Lower lobe of right lung (tissue), 2 donors: Measurements from ENCODE around the gene ERAP2. TPM values are rescaled to one million over a fixed set of nuclear protein-coding genes. Genes with fewer than 3 reads are reported as not detected.

ENCODE experiments used
- ATAC-seq, 2 donors: fragments of 200-7000 bp; cut with Tn5 transposase; one replicate each; pipeline ENCODE4 v1.9.1; 2020 to 2022; ENCODE audit warnings: mild to moderate bottlenecking in 2 of 2, moderate library complexity in 2 of 2
- DNase-seq: peaks from one replicate; pipeline ENCODE4 v3.0.0-alpha.2; 2020
- H3K27ac ChIP-seq: fragments of 200-600 bp; one replicate; pipeline ENCODE4 v1.8.0; 2022
- H3K27me3 ChIP-seq: fragments of 200-600 bp; one replicate; pipeline ENCODE4 v1.8.0; 2022; ENCODE audit warnings: low read depth
- H3K36me3 ChIP-seq: fragments of 200-600 bp; one replicate; pipeline ENCODE4 v1.8.0; 2022; ENCODE audit warnings: mild to moderate bottlenecking
- H3K4me1 ChIP-seq: fragments of 200-600 bp; one replicate; pipeline ENCODE4 v1.8.0; 2022
- H3K4me3 ChIP-seq: fragments of 200-600 bp; one replicate; pipeline ENCODE4 v1.8.0; 2022; ENCODE audit warnings: mild to moderate bottlenecking
- H3K9me3 ChIP-seq: fragments of 200-600 bp; one replicate; pipeline ENCODE4 v1.8.0; 2022
- CTCF ChIP-seq: fragments of 200-600 bp; IDR thresholded peaks from one replicate; pipeline ENCODE4 v1.8.0; 2022; ENCODE audit warnings: antibody characterized with exemption, mild to moderate bottlenecking
- intact Hi-C: fragments of 100-400 bp; cut with DNase I; formaldehyde crosslinking; loops from one replicate; pipeline ENCODE4 v1.11.0; 2022
- total RNA-seq: library from RNA; stranded (reverse); fragmentation: NEBNext Ultra II Directional; extraction: Animal tissue kit (Norgen Biotek cat#: 25700); gene quantifications from one replicate; pipeline ENCODE4 v1.2.1, GENCODE V29; 2021
- donor health status: DM: no; HTN: yes; CAD: no; lungs with severe emphysema.

Gene ERAP2
- total RNA-seq, 1 donor from 2014 or later, result 32.1 TPM

GRCh38 chr5:96958977-96959376 is 82.7 kb downstream of the ERAP2 start:
- Histone ChIP-seq H3K36me3 (no peaks in the 10 kb centered on the region), H3K4me3 (peak overlapping the region; percentile 9), H3K4me1 (peaks cover 31% of the 10 kb centered on the region), H3K9me3 (no peaks in the 10 kb centered on the region), H3K27ac (no peak overlapping the region), H3K27me3 (no peaks in the 10 kb centered on the region)
- intact Hi-C loops, result no loop called here
- no peak for ATAC-seq
- DNase-seq, result no peak
- no peak for TF ChIP-seq CTCF

DNA sequence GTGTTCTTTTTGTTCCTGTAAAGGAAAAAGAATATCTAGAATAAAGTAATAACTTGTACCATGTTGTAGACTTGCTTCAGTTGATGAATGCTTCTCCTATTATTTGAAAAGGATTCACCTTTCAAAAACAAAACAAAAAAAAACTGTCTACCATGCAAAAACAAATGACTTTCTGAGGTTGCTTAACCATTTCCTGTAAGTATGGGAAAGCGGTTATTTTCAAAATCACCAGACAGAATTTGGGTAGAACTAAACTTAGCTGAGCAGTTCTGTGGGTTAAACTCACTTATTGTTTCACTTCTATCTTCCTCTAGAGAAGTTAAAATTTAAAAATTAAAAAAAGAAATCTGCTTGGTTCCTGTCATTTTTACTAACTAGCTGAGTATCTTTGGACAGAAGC is 84.8 kb downstream of the ERAP2 start:
- DNase-seq, result no peak
- no peak overlapping the region for H3K27ac ChIP-seq

DNA sequence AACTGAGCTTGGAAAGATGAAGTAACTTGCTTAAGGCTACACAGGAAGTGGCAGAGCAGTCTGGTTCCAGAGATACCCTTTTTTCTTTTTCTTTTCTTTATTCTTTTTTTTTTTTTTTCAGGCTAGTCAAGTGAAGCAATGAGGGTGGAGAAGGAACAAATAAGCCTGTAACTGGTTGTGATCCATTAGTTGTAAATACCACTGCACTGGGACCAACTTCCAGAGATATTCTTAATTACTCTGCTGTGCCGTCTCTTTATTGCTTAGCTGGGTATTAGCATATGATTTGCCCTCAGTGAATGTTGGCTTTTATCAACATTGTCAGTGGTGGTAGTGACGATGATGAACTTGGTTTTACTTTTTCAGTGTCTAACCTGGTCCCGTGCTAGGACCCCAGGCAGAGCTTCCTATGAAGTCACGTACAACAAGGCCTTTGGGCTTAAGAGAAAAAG is 86.3 kb downstream of the ERAP2 start:
- no peaks in the 10 kb centered on the region for H3K36me3 ChIP-seq
- no peak for TF ChIP-seq CTCF
- DNase-seq, result no peak
- H3K4me3 ChIP-seq, result no peak overlapping the region
- peaks cover 31% of the 10 kb centered on the region for H3K4me1 ChIP-seq
- intact Hi-C loops, result no loop called here
- H3K27ac ChIP-seq, result no peak overlapping the region
- H3K27me3 ChIP-seq, result no peaks in the 10 kb centered on the region
- no peak for ATAC-seq
- H3K9me3 ChIP-seq, result no peaks in the 10 kb centered on the region

More for the DNA sequence above, 84.8 kb downstream of the ERAP2 start:
- Histone ChIP-seq H3K9me3 (no peaks in the 10 kb centered on the region), H3K4me3 (no peak overlapping the region), H3K27me3 (no peaks in the 10 kb centered on the region), H3K4me1 (peaks cover 31% of the 10 kb centered on the region), H3K36me3 (no peaks in the 10 kb centered on the region)
- intact Hi-C loops, result no loop called here
- TF ChIP-seq CTCF, result no peak
- ATAC-seq, result no peak

DNA sequence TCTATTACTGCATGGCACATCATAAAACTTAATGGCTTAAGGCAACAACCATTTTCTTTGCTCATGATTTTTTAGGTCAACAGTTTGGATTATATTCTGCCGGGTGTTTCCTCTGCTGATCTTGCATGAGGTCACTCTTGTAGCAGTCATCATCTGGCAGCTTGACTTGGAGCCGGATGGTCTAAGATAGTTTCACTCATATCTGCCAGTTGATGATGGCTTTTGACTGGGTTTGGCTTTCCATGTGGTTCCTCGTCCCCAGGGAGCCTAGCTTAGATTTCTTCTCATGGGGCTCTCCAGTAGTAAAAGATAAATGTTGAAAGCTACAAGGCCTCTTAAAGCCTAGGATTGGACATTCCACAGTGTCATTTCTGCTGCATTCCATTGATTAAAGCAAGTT is 87.0 kb downstream of the ERAP2 start:
- Histone ChIP-seq H3K36me3 (no peaks in the 10 kb centered on the region), H3K27ac (peak overlapping the region; percentile 1), H3K4me3 (no peak overlapping the region), H3K9me3 (no peaks in the 10 kb centered on the region), H3K4me1 (peaks cover 35% of the 10 kb centered on the region), H3K27me3 (no peaks in the 10 kb centered on the region)
- intact Hi-C loops, result no loop called here
- no peak for TF ChIP-seq CTCF
- peak in 1 of 2 donors; percentile 69 for ATAC-seq
- DNase-seq, result no peak

- Histone ChIP-seq H3K4me1 (peaks cover 43% of the 10 kb centered on the region), H3K9me3 (no peaks in the 10 kb centered on the region)
- intact Hi-C loops, result no loop called here
Measured at GRCh38 chr5:96966801-96967200, 90.5 kb downstream of the ERAP2 start.

More at GRCh38 chr5:96966801-96967200, 90.5 kb downstream of the ERAP2 start:
- Histone ChIP-seq H3K27me3 (no peaks in the 10 kb centered on the region), H3K4me3 (no peak overlapping the region), H3K27ac (no peak overlapping the region), H3K36me3 (no peaks in the 10 kb centered on the region)
- no peak for TF ChIP-seq CTCF
- no peak for DNase-seq
- ATAC-seq, result no peak
